Activated CD4-positive, alpha-beta memory T cell treated with anti-CD3 and anti-CD28 coated beads, Interleukin-2, amount 10 ng/mL, durations not matched to agents 7 days and 5 days (primary cell): ENCODE measurements around the gene RPP40. TPM values are rescaled to one million over a fixed set of nuclear protein-coding genes. Genes with fewer than 3 reads are reported as not detected.

Source experiments
- CTCF ChIA-PET: fragments of 350-600 bp; sonication (Branson Sonifier 250); formaldehyde crosslinking; loops from one replicate; lab custom pipeline; 2021; ENCODE audit warnings: antibody characterized with exemption, inconsistent platforms; lab: Charles Lee
- POLR2A ChIA-PET: fragments of 350-600 bp; sonication (Branson Sonifier 250); formaldehyde crosslinking; loops from one replicate; lab custom pipeline; 2021; ENCODE audit warnings: antibody characterized with exemption; lab: Charles Lee
- DNase-seq: peaks from one replicate; pipeline ENCODE4 v3.0.0-alpha.2; 2020
- H3K27ac Mint-ChIP-seq: one replicate; pipeline ENCODE4 v1.8.0; 2021; ENCODE audit warnings: mild to moderate bottlenecking, mixed read lengths
- H3K27me3 Mint-ChIP-seq: one replicate; pipeline ENCODE4 v1.8.0; 2021; ENCODE audit warnings: mixed read lengths
- H3K36me3 Mint-ChIP-seq: one replicate; pipeline ENCODE4 v1.8.0; 2021; ENCODE audit warnings: low read depth, mixed read lengths
- H3K4me1 Mint-ChIP-seq: one replicate; pipeline ENCODE4 v1.8.0; 2021; ENCODE audit warnings: mixed read lengths
- H3K4me3 Mint-ChIP-seq: one replicate; pipeline ENCODE4 v1.8.0; 2021; ENCODE audit warnings: mild to moderate bottlenecking, mixed read lengths
- H3K9me3 Mint-ChIP-seq: one replicate; pipeline ENCODE4 v1.8.0; 2021; ENCODE audit warnings: mixed read lengths
- total RNA-seq, 2 experiments: library from RNA; stranded (reverse); gene quantifications; one replicate each; pipeline ENCODE4 v1.2.3, GENCODE V29; 2021

The RPP40 gene
- total RNA-seq, 2 experiments from 2014 or later, result 2.1 to 3.4 TPM

DNA sequence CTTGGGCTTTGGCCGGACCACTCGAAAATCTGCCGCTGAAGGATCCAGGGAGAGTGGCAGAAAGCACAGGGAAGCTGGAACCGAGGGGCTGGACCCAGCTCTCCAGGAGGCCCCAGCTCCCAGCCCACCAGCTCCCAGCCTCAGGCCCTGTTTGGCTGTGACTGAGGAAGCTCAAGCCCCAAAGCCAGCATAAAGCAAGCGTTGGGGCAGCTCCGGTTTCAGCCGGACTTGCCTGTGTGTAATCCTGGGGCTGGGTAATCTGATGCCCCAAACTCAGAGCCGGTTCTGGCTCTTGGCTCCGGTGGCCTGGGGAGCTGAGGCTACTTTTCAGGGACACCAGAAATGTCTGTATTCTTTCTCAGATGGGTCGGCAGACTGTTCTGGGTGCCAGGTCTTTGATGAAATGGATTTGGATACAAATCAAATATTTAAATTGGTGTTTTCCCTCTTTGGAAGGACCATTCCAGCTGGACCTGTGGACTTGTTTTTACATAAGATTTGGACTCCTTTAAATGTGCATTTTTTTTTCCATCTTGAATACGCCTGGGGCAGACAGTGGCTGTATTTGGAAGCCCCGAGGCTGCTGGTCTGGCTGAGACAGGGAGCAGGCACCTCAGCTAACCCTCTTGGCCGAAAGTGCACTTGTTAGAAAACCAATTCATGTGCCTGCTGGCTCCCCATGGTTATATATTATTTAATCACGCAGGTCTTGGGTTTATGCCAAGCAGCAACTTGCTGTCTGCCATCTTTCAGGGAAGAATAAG is 29.7 kb downstream of the RPP40 start:
- DNase-seq, result no peak
- H3K4me1 Mint-ChIP-seq, result no peaks in the 10 kb centered on the region
- H3K36me3 Mint-ChIP-seq, result peaks cover 3% of the 10 kb centered on the region
- ChIA-PET POLR2A (no interaction called here), CTCF (interaction anchor here (0.6 to 1.3 kb wide), 2 partner anchors 57 to 130 kb away, joined by 3 to 4 read pairs; no protein-coding TSS in a partner anchor)
- no peak overlapping the region for H3K4me3 Mint-ChIP-seq
- H3K9me3 Mint-ChIP-seq, result peaks cover 9% of the 10 kb centered on the region
- peaks cover 11% of the 10 kb centered on the region for H3K27me3 Mint-ChIP-seq
- H3K27ac Mint-ChIP-seq, result no peak overlapping the region

DNA sequence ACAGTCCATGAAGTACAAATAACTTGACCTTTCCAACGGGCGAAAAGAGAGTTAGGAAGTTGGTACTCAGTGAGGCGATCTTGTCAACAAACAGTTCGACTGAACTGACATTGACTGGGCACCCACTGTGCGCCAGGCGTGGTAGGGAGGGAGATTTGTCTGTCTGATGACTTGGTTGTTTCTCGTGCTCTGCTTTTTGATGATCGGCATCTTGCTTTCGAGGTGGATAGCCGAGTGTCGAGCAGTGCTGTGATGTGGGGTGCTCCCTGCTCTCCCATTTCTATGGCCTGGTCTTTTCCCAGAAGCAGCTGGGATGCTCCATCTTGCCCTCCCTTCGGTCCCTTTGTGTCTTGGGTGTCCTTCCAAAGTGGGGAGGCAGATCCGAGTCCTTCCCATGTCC is 30.4 kb downstream of the RPP40 start:
- Mint-ChIP-seq H3K9me3 (peaks cover 9% of the 10 kb centered on the region), H3K27ac (no peak overlapping the region), H3K4me1 (no peaks in the 10 kb centered on the region), H3K4me3 (no peak overlapping the region), H3K36me3 (peaks cover 3% of the 10 kb centered on the region), H3K27me3 (peaks cover 13% of the 10 kb centered on the region)
- no peak for DNase-seq
- CTCF ChIA-PET, result no interaction called here
- POLR2A ChIA-PET, result no interaction called here

DNA sequence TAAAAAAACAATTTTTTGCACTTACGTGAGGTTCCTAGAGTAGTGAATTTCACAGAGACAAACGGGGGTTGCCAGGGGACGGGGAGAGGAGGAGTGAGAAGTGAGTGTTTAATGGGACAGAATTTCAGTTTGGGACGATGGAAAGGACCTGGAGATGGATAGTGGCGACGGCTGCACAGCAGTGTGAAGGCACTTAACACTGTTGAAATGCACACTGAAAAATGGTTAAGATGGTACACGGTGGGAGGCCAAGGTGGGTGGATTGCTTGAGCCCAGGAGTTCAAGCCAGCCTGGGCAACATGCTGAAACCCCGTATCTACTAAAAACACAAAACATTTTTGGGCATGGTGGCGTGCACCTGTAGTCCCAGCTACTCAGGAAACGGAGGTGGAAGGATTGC is 31.4 kb downstream of the RPP40 start:
- Mint-ChIP-seq H3K27ac (no peak overlapping the region), H3K4me1 (no peaks in the 10 kb centered on the region), H3K36me3 (peaks cover 3% of the 10 kb centered on the region), H3K4me3 (no peak overlapping the region), H3K9me3 (peaks cover 8% of the 10 kb centered on the region), H3K27me3 (peaks cover 13% of the 10 kb centered on the region)
- ChIA-PET POLR2A (no interaction called here), CTCF (no interaction called here)
- no peak for DNase-seq

DNA sequence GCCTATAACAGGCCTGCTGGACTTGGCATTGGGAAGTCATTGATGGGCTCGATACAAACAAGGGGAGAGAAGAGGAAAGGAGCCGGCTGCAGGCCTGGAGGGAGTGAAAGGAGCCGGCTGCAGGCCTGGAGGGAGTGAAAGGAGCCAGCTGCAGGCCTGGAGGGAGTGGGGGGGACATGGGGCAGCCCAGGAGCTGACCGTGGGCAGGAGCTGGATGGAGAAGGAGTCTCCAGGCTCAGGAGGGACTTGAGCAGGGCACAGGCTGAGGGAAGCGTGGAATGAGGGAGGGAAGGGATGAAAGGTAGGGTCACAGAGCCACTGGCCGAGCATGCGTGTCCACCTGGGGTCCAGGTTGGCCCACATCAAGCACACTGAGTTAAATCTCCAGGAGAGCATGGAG is 32.0 kb downstream of the RPP40 start:
- H3K27ac Mint-ChIP-seq, result no peak overlapping the region
- H3K9me3 Mint-ChIP-seq, result peaks cover 5% of the 10 kb centered on the region
- no peaks in the 10 kb centered on the region for H3K4me1 Mint-ChIP-seq
- POLR2A ChIA-PET, result no interaction called here
- H3K4me3 Mint-ChIP-seq, result no peak overlapping the region
- CTCF ChIA-PET, result no interaction called here
- no peak for DNase-seq
- no peaks in the 10 kb centered on the region for H3K36me3 Mint-ChIP-seq
- H3K27me3 Mint-ChIP-seq, result peaks cover 10% of the 10 kb centered on the region

DNA sequence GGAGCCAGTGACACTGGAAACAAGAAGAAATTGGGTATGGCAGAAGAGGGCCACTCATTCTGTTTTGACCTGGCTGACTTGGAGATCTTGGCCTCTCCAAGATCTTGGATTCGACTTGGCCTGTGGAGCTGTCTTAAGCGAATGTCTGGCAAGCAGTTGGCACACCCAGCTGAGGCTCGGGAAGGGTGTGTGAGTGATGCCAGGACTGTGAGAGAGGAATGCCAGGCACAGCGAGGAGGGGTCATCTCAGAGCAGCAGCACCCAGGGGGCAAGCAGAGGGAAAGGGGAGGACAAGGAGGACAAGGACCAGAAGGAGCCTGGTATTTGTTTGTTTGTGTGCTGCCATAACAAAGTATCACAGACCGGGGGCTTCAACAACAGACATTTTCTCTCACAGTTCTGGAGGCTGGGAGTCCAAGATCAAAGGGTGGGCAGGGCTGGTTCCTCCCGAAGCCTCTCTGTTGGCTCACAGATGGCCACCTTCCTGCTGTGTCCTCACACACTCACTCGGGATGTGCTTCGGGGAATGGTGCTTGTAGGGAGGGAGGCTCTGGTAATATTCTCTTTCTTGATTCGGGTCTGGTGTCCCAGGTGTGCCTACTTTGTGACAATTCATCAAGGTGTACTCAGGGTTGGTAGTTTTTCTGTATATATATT is 33.0 kb downstream of the RPP40 start:
- Mint-ChIP-seq H3K4me1 (no peaks in the 10 kb centered on the region), H3K9me3 (no peaks in the 10 kb centered on the region), H3K36me3 (no peaks in the 10 kb centered on the region), H3K27me3 (peaks cover 9% of the 10 kb centered on the region), H3K4me3 (no peak overlapping the region), H3K27ac (no peak overlapping the region)
- ChIA-PET CTCF (no interaction called here), POLR2A (no interaction called here)
- DNase-seq, result no peak

DNA sequence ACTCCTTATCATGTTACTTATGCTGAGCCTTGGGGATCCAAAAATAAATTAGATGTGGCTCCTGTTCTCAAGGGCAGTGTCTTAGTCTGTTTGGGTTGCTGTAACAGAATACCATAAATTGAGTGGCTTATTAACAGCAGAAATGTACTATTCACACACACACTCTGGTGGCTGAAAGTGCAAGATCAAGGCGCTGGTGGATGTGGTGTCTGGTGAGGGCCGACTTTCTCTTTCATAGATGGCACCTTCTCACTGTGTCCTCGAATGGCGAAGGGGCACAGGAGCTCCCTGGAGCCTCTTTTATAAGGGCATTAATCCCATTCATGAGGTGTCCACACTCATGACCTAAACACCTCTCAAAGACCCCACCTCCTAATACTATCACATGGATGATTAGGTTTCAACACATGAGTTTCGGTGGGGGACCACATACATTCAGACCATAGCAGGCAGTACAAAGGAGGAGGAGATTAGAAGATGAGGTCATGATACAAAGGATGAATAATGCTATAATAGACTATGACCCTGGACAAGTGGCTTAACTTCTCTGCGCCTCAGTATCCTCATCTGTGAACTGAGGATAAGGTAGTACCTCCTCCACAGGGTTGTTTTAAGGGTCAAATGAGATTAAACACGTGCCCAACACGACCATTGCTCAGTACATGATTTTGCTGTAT is 34.1 kb downstream of the RPP40 start:
- CTCF ChIA-PET, result no interaction called here
- Mint-ChIP-seq H3K36me3 (no peaks in the 10 kb centered on the region), H3K4me1 (no peaks in the 10 kb centered on the region), H3K27ac (no peak overlapping the region), H3K27me3 (peaks cover 11% of the 10 kb centered on the region), H3K9me3 (no peaks in the 10 kb centered on the region), H3K4me3 (no peak overlapping the region)
- no peak for DNase-seq
- POLR2A ChIA-PET, result no interaction called here

DNA sequence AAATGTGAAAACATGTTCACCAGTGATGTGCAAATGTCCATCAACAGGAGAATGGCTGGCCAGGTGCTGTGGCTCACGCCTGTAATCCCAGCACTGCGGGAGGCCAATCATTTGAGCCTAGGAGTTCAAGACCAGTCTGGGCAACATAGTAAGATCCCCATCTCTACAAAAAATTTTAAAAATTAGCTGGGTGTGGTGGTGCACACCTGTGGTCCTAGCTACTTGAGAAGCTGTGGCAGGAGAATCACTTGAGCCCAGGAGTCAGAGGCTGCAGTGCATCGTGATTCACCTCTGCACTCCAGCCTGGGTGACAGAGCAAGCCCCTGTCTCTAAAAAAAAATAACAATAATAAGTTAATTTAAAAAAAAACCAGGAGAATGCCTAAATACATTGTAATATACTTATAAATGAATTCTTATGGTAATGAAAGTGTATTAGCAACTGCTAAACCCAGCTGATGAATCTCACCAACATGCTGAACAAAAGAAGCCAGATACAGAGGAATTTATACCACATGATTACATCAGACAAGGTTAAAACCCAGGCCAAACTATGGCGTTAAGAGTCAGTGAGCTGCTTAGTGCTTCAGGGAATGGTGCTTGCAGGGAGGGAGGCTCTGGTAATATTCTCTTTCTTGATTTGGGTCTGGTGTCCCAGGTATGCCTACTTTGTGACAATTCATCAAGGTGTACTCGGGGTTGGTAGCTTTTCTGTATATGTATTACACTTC is 36.4 kb downstream of the RPP40 start:
- ChIA-PET CTCF (no interaction called here), POLR2A (no interaction called here)
- H3K4me1 Mint-ChIP-seq, result no peaks in the 10 kb centered on the region
- no peak for DNase-seq
- H3K27me3 Mint-ChIP-seq, result peaks cover 9% of the 10 kb centered on the region
- no peak overlapping the region for H3K4me3 Mint-ChIP-seq
- no peak overlapping the region for H3K27ac Mint-ChIP-seq
- no peaks in the 10 kb centered on the region for H3K9me3 Mint-ChIP-seq
- no peaks in the 10 kb centered on the region for H3K36me3 Mint-ChIP-seq

DNA sequence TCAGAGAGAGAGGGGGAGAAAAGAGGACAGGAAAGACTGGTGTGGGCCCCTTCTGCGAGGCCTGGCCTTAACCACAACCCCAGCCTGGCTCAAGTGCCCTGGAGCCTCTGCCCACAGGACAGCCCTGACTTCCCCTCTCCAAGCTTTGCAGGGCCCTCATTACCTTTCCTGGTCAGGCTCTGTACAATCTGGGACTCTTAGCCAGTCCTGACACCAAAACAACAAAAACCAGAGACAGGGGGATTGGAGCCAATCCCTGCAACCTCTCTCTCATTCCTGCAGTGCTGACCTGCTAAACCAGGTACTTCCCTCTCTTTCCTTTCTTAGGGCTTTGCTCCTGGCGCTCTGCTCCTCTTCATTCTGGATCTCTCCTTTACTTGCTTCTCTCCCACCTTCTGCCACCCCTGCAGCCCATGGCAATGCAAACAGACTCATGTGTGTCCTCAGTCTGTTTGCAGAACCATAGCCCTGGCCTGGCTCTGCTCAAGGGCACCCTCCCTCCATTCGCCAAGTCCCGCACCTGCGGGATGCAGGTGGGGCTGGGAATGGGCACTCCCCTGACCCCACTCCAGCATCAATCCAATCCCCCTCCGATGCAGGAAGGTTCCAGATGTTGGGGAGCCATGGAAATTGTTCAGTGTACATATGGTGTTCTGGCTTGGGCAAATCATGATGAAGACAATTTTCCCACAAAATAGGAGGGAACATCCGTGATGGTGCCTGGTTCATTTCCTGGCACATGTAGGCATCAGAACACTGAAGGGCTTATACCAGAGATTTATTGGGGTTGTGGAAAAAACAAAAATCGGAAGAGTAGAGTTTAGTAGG is 38.1 kb downstream of the RPP40 start:
- H3K9me3 Mint-ChIP-seq, result no peaks in the 10 kb centered on the region
- ChIA-PET CTCF (interaction anchor here (1.1 kb wide), 1 partner anchor 38 kb away, joined by 3 read pairs; the partner anchor contains the start of gene RPP40), POLR2A (no interaction called here)
- H3K36me3 Mint-ChIP-seq, result no peaks in the 10 kb centered on the region
- H3K4me3 Mint-ChIP-seq, result no peak overlapping the region
- no peak for DNase-seq
- no peak overlapping the region for H3K27ac Mint-ChIP-seq
- H3K4me1 Mint-ChIP-seq, result no peaks in the 10 kb centered on the region
- H3K27me3 Mint-ChIP-seq, result peaks cover 7% of the 10 kb centered on the region

DNA sequence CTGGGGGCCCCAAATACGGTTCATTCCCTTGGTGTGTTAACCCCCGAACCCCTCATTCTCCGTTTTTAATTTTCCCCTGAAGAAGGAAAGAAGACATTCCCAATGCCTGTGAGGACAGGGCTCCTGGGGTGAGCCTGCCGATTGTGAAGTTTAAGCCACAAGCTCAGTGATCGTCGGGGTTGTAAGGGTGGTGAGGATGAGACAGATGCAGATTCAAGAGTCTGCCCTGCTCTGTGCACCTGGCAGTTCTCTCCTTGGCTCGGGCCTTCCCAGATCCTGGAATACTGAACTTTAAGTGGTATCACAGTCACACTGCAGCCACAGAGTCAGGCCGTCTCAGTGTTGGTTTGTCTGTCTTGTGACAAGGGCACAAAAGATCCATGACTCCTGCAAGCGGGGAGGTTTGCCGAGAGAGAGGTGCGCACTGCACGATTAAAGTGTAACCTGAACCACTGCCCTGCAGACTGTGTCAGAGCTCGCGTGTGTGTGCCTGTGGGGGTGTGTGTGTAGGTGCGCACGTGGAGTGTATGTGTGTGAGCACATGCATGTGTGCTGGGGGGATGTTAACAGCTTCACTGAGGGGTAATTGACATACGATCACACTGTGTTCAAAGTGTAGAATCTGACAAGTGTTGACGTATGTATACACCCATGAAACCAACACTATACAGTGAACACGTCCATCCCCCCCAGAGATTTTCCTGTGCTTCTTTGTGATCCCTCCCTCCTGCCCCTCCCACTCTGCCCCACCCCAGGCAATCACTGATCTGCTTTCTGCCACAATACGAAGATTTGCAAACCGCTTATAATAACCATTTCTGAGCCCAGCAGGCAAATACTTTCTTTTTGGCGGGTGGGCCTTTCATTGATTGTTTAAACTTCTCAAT is 38.9 kb downstream of the RPP40 start:
- peaks cover 9% of the 10 kb centered on the region for H3K27me3 Mint-ChIP-seq
- no peaks in the 10 kb centered on the region for H3K4me1 Mint-ChIP-seq
- H3K4me3 Mint-ChIP-seq, result no peak overlapping the region
- POLR2A ChIA-PET, result no interaction called here
- no peaks in the 10 kb centered on the region for H3K36me3 Mint-ChIP-seq
- H3K9me3 Mint-ChIP-seq, result no peaks in the 10 kb centered on the region
- H3K27ac Mint-ChIP-seq, result no peak overlapping the region
- CTCF ChIA-PET, result no interaction called here
- no peak for DNase-seq

DNA sequence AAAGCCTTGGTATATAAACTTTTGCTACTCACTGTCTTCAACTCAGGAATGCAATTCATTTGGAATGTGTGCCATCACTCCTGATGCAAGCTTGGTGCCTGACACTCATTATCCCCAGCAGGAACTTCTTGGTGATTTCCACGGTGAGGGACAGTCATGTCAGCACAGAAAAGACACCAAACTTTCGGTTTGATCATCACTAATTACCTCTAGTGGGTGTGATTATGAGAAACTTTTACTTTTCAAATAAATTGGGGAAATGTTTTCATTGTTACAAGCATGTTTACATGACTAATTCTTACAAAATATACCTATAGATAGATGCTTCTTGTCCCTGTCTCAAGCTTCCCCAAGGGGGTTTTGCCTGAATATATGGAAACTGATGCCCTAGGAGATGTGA is 40.9 kb downstream of the RPP40 start:
- CTCF ChIA-PET, result no interaction called here
- H3K36me3 Mint-ChIP-seq, result no peaks in the 10 kb centered on the region
- no peak overlapping the region for H3K27ac Mint-ChIP-seq
- POLR2A ChIA-PET, result no interaction called here
- no peak overlapping the region for H3K4me3 Mint-ChIP-seq
- peaks cover 13% of the 10 kb centered on the region for H3K27me3 Mint-ChIP-seq
- no peak for DNase-seq
- no peaks in the 10 kb centered on the region for H3K4me1 Mint-ChIP-seq
- no peaks in the 10 kb centered on the region for H3K9me3 Mint-ChIP-seq

DNA sequence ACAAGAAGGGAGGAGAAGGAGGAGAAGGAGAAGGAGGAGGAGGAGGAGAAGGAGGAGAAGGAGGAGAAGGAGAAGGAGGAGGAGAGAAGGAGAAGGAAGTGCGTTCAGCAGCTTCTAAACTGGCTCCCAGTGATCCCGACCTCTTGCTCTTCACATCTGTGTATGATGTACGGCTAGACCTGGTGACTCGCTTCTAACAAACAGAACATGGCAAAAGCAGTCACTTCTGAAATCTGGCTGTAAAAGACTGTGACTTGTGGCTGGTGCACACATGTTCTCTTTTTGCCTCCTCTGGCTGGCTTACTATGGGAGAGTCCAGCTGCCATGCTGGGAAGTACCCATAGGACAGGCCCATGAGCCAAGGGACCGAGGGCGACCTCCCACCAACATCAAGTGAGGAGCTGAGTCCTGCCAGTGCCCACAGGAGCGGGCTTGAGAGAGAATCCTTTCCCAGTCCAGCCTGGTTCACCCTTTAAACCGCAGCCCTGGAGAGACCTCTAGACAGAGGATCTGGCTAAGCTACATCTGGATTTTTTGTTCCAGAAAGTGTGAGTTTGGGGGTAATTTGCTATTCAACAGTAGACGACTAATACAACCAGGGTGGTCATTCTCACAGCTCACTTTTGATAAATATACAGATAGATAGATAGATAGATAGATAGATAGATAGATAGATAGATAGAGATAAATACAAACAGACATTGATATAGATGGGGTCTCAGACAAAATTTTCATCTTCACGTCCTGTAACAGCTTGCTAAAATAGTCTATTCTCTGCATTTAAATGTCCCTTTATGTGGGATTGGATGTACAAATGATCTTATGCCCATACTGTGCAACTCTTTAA is 42.3 kb downstream of the RPP40 start:
- H3K27me3 Mint-ChIP-seq, result peaks cover 13% of the 10 kb centered on the region
- no peak for DNase-seq
- CTCF ChIA-PET, result no interaction called here
- H3K36me3 Mint-ChIP-seq, result no peaks in the 10 kb centered on the region
- no peak overlapping the region for H3K27ac Mint-ChIP-seq
- H3K9me3 Mint-ChIP-seq, result no peaks in the 10 kb centered on the region
- no peak overlapping the region for H3K4me3 Mint-ChIP-seq
- POLR2A ChIA-PET, result no interaction called here
- no peaks in the 10 kb centered on the region for H3K4me1 Mint-ChIP-seq
